Trophoblast cell (in vitro differentiated cells and primary cell): ENCODE measurements around the gene ARAP1. TPM values are rescaled to one million over a fixed set of nuclear protein-coding genes. Genes with fewer than 3 reads are reported as not detected.

Experiments used
- DNase-seq, 2 donors: peaks; one replicate each; pipeline ENCODE4 v3.0.0-alpha.2; 2016
- H2AFZ ChIP-seq: 2 replicates; pipeline ENCODE4 v1.6.1; 2013; ENCODE audit warnings: low read length, moderate library complexity, mild to moderate bottlenecking; ENCODE audit not compliant: insufficient read depth, poor library complexity
- H2AK5ac ChIP-seq: 2 replicates; pipeline ENCODE4 v1.6.1; 2013; ENCODE audit warnings: mild to moderate bottlenecking, low read length
- H2BK120ac ChIP-seq: 2 replicates; pipeline ENCODE4 v1.6.1; 2013; ENCODE audit warnings: low read length, mild to moderate bottlenecking, moderate library complexity; ENCODE audit not compliant: insufficient read depth, poor library complexity
- H2BK12ac ChIP-seq: 2 replicates; pipeline ENCODE4 v1.6.1; 2013; ENCODE audit warnings: mild to moderate bottlenecking, low read length, moderate library complexity
- H2BK5ac ChIP-seq: 2 replicates; pipeline ENCODE4 v1.6.1; 2013; ENCODE audit warnings: low read length, low read depth, moderate library complexity, mild to moderate bottlenecking; ENCODE audit not compliant: poor library complexity
- H3K14ac ChIP-seq: 2 replicates; pipeline ENCODE4 v1.6.1; 2013; ENCODE audit warnings: mild to moderate bottlenecking, low read length
- H3K18ac ChIP-seq: 2 replicates; pipeline ENCODE4 v1.6.1; 2013; ENCODE audit warnings: mild to moderate bottlenecking, low read length
- H3K23ac ChIP-seq: 2 replicates; pipeline ENCODE4 v1.6.1; 2013; ENCODE audit warnings: low read length
- H3K27ac ChIP-seq: 2 replicates; pipeline ENCODE4 v1.5.1; 2013; ENCODE audit warnings: low read depth, mild to moderate bottlenecking, inconsistent platforms, low read length, moderate library complexity
- H3K27me3 ChIP-seq: 2 replicates; pipeline ENCODE4 v1.6.1; 2013; ENCODE audit warnings: inconsistent platforms, mild to moderate bottlenecking, low read length, moderate library complexity; ENCODE audit not compliant: insufficient read depth
- H3K36me3 ChIP-seq, 2 experiments: 1 replicate in 1 of 2; 2 replicates in 1 of 2; pipeline ENCODE4 v1.6.1; 2013; ENCODE audit warnings: low read length in 2 of 2, mild to moderate bottlenecking in 2 of 2, moderate library complexity in 1 of 2; ENCODE audit not compliant: insufficient read depth in 2 of 2, control insufficient read depth in 1 of 2
- H3K4ac ChIP-seq: 2 replicates; pipeline ENCODE4 v1.6.1; 2013; ENCODE audit warnings: low read depth, mild to moderate bottlenecking, low read length, moderate library complexity
- H3K4me1 ChIP-seq, 2 experiments: 1 replicate in 1 of 2; 2 replicates in 1 of 2; pipeline ENCODE4 v1.6.1; 2013; ENCODE audit warnings: low read length in 2 of 2, mild to moderate bottlenecking in 2 of 2, moderate library complexity in 1 of 2; ENCODE audit not compliant: insufficient read depth in 2 of 2, control insufficient read depth in 1 of 2
- H3K4me2 ChIP-seq: 2 replicates; pipeline ENCODE4 v1.6.1; 2013; ENCODE audit warnings: inconsistent platforms, mild to moderate bottlenecking, low read length, moderate library complexity
- H3K4me3 ChIP-seq: 2 replicates; pipeline ENCODE4 v1.5.1; 2013; ENCODE audit warnings: mild to moderate bottlenecking, low read depth, low read length, inconsistent platforms
- H3K79me1 ChIP-seq: one replicate; pipeline ENCODE4 v1.6.1; 2013; ENCODE audit warnings: low read length
- H3K79me2 ChIP-seq: 2 replicates; pipeline ENCODE4 v1.6.1; 2013; ENCODE audit warnings: low read length, mild to moderate bottlenecking; ENCODE audit not compliant: control insufficient read depth, insufficient read depth, poor library complexity
- H3K9ac ChIP-seq: 2 replicates; pipeline ENCODE4 v1.6.1; 2013; ENCODE audit warnings: mild to moderate bottlenecking, low read length
- H3K9me3 ChIP-seq: 2 replicates; pipeline ENCODE4 v1.6.1; 2013; ENCODE audit warnings: low read depth, mild to moderate bottlenecking, control low read depth, inconsistent platforms, low read length; ENCODE audit not compliant: insufficient read depth
- H4K12ac ChIP-seq: 2 replicates; pipeline ENCODE4 v1.6.1; 2013; ENCODE audit warnings: low read depth, mild to moderate bottlenecking, low read length, moderate library complexity
- H4K8ac ChIP-seq: 2 replicates; pipeline ENCODE4 v1.6.1; 2013; ENCODE audit warnings: low read depth, mild to moderate bottlenecking, low read length, moderate library complexity
- H4K91ac ChIP-seq: one replicate; pipeline ENCODE4 v1.6.1; 2013; ENCODE audit warnings: low read depth, mild to moderate bottlenecking, low read length, moderate library complexity
- WGBS: extraction: QIAGEN DNeasy Blood & Tissue Kit; methylation state at CpG from one replicate; pipeline ENCODE4 v1.1.7; 2013; ENCODE audit warnings: missing lambda C conversion rate; ENCODE audit not compliant: insufficient read length, insufficient coverage; ENCODE audit errors: extremely low coverage; 5-methylcytosine and 5-hydroxymethylcytosine counted together
- polyA plus RNA-seq: library from polyadenylated mRNA; stranded (reverse); fragments of 200-250 nt; gene quantifications from 2 replicates; pipeline ENCODE4 v1.2.3, GENCODE V29; 2013

The ARAP1 gene
- 11.8 and 12.4 TPM in 2 replicates for polyA plus RNA-seq

- Histone ChIP-seq H3K4ac (peak within 1 kb of the TSS; percentile 75), H2AK5ac (peak within 1 kb of the TSS; percentile 70), H3K4me3 (peak within 1 kb of the TSS; percentile 64), H2BK12ac (peak within 1 kb of the TSS; percentile 25), H3K79me1 (peaks cover 9% of the 10 kb centered on the region), H4K91ac (peak within 1 kb of the TSS; percentile 93), H2BK5ac (peak within 1 kb of the TSS; percentile 54), H4K8ac (peak within 1 kb of the TSS; percentile 72), H3K79me2 (peaks cover 3% of the 10 kb centered on the region), H3K27me3 (no peaks in the 10 kb centered on the region), H3K36me3 (peaks cover 20 to 23% of the 10 kb centered on the region in 2 experiments), H3K23ac (no peak within 1 kb of the TSS), H3K9me3 (peaks cover 4% of the 10 kb centered on the region), H3K14ac (peak within 1 kb of the TSS; percentile 84), H3K18ac (peak within 1 kb of the TSS; percentile 95), H2BK120ac (peak within 1 kb of the TSS; percentile 78), H3K27ac (peak within 1 kb of the TSS; percentile 28), H2AFZ (peak within 1 kb of the TSS; percentile 60), H3K9ac (no peak within 1 kb of the TSS), H3K4me1 (peaks cover 16 to 18% of the 10 kb centered on the region in 2 experiments), H4K12ac (peak within 1 kb of the TSS; percentile 45), H3K4me2 (peak within 1 kb of the TSS; percentile 76)
- no CpG with 5 or more reads among the region's 51 CpGs for WGBS
- peak; percentile 67 to 75 for DNase-seq
These were observed at the start of gene ARAP1 for GRCh38 chr11:72752088-72752914. Gene ARAP1 (minus strand): TSS chr11:72752408. CDS start chr11:72727128, 25,280 bp downstream.

- Histone ChIP-seq H3K23ac (no peak overlapping the region), H4K12ac (no peak overlapping the region), H3K27me3 (no peaks in the 10 kb centered on the region), H2AFZ (no peak overlapping the region), H2BK5ac (no peak overlapping the region), H3K9me3 (no peaks in the 10 kb centered on the region), H3K79me1 (no peaks in the 10 kb centered on the region), H3K79me2 (no peaks in the 10 kb centered on the region), H4K8ac (no peak overlapping the region), H4K91ac (no peak overlapping the region), H3K4me1 (peaks cover 0 to under 1% of the 10 kb centered on the region in 2 experiments), H2BK120ac (no peak overlapping the region), H3K9ac (no peak overlapping the region), H3K18ac (no peak overlapping the region), H3K27ac (no peak overlapping the region), H3K36me3 (no peaks in the 10 kb centered on the region), H3K4me3 (no peak overlapping the region), H3K4me2 (no peak overlapping the region), H3K4ac (no peak overlapping the region), H2AK5ac (no peak overlapping the region), H2BK12ac (no peak overlapping the region), H3K14ac (no peak overlapping the region)
- DNase-seq, result no peak
- WGBS, result no CpG with 5 or more reads among the region's 4 CpGs
These were observed 47.2 kb upstream of the ARAP1 start for GRCh38 chr11:72799441-72799840.

GRCh38 chr11:72798361-72798760 lies 46.2 kb upstream of the ARAP1 start:
- H3K14ac ChIP-seq, result no peak overlapping the region
- no CpG with 5 or more reads among the region's 4 CpGs for WGBS
- H2AFZ ChIP-seq, result no peak overlapping the region
- no peaks in the 10 kb centered on the region for H3K27me3 ChIP-seq
- H3K23ac ChIP-seq, result no peak overlapping the region
- no peaks in the 10 kb centered on the region for H3K36me3 ChIP-seq
- no peak overlapping the region for H2BK5ac ChIP-seq
- no peak overlapping the region for H4K91ac ChIP-seq
- H2AK5ac ChIP-seq, result no peak overlapping the region
- H3K9me3 ChIP-seq, result no peaks in the 10 kb centered on the region
- no peak overlapping the region for H3K4ac ChIP-seq
- no peak overlapping the region for H2BK120ac ChIP-seq
- H4K8ac ChIP-seq, result no peak overlapping the region
- H3K27ac ChIP-seq, result no peak overlapping the region
- DNase-seq, result no peak
- H4K12ac ChIP-seq, result no peak overlapping the region
- H3K79me1 ChIP-seq, result peaks cover 2% of the 10 kb centered on the region
- peaks cover 2 to 4% of the 10 kb centered on the region in 2 experiments for H3K4me1 ChIP-seq
- no peak overlapping the region for H2BK12ac ChIP-seq
- no peak overlapping the region for H3K9ac ChIP-seq
- no peak overlapping the region for H3K18ac ChIP-seq
- H3K79me2 ChIP-seq, result no peaks in the 10 kb centered on the region
- H3K4me3 ChIP-seq, result no peak overlapping the region
- H3K4me2 ChIP-seq, result no peak overlapping the region

GRCh38 chr11:72793425-72794367 lies 41.5 kb upstream of the ARAP1 start, which contains the start of gene STARD10:
Gene STARD10 (minus strand): TSS chr11:72794047. CDS start chr11:72781181, 12,866 bp downstream.
- Histone ChIP-seq H2AK5ac (no peak within 1 kb of the TSS), H3K79me1 (peaks cover 2% of the 10 kb centered on the region), H3K4ac (no peak within 1 kb of the TSS), H3K9me3 (no peaks in the 10 kb centered on the region), H3K18ac (peak within 1 kb of the TSS; percentile 81), H2AFZ (peak within 1 kb of the TSS; percentile 96), H3K23ac (no peak within 1 kb of the TSS), H3K79me2 (no peaks in the 10 kb centered on the region), H2BK12ac (peak within 1 kb of the TSS; percentile 61), H3K4me3 (peak within 1 kb of the TSS; percentile 78), H3K14ac (peak within 1 kb of the TSS; percentile 91), H3K4me1 (peaks cover 11 to 17% of the 10 kb centered on the region in 2 experiments), H3K4me2 (peak within 1 kb of the TSS; percentile 71), H4K91ac (peak within 1 kb of the TSS; percentile 88), H2BK120ac (peak within 1 kb of the TSS; percentile 80), H3K27me3 (no peaks in the 10 kb centered on the region), H2BK5ac (peak within 1 kb of the TSS; percentile 88), H3K36me3 (no peaks in the 10 kb centered on the region), H4K8ac (peak within 1 kb of the TSS; percentile 90), H3K9ac (peak within 1 kb of the TSS; percentile 54), H3K27ac (peak within 1 kb of the TSS; percentile 74), H4K12ac (peak within 1 kb of the TSS; percentile 79)
- peak; percentile 97 to 99 for DNase-seq
- WGBS, result no CpG with 5 or more reads among the region's 55 CpGs
